CD4-positive, alpha-beta T cell treated with Interleukin-15 for 1 hour (primary cell): ENCODE results near the gene FGF23.
"Not testable (repeated sequence)": the region's sequence is repeated elsewhere in the genome, so short reads cannot be mapped to it uniquely, and the experiment has no call there.

Source experiments
- DNase-seq: peaks from one replicate; pipeline ENCODE4 v3.0.0-alpha.2; 2020

The FGF23 gene

DNA sequence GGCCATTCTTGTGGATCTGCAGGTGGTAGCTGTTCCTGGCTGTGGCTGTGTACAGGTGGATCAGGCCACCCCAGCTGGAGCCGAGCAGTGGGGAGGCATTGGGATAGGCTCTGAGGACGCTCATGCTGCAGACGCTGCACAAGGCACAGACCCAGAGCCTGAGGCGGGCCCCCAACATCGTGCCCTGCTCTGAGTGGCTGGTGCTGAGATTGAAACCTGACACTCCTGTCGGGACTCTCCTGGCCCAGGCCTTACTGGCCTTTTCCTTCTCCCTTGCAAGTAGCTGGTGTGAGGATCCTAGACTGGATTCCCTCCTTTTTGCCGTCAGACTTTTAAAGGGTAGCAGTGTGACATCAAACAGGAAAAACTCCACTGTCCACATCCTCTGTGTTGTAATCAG is at the start of gene FGF23:
FGF23 (minus strand) TSS at position 308 of the 400 bp plus-strand sequence; CDS start at position 178, 130 bp downstream.
- no peak for DNase-seq

DNA sequence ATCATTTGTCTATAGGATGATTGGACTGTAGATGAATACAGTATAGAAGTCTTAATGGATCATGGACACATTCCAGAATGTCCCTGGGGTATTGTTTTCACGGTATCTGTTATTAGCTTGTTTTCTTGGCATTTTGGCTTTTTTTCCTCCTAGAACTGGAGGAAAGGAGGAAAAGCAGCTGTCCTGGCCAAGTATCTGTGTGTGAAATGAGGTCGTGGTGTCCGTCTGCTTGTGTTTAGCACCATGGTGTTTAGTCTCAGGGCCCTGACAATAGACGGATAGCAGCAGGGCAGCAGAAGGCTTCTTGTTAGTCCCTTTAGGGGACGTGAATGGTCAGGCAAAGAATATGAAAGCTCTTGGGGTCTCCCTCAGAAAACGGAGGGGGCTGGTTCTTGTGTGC is 44.9 kb upstream of the FGF23 start:
- no peak for DNase-seq

DNA sequence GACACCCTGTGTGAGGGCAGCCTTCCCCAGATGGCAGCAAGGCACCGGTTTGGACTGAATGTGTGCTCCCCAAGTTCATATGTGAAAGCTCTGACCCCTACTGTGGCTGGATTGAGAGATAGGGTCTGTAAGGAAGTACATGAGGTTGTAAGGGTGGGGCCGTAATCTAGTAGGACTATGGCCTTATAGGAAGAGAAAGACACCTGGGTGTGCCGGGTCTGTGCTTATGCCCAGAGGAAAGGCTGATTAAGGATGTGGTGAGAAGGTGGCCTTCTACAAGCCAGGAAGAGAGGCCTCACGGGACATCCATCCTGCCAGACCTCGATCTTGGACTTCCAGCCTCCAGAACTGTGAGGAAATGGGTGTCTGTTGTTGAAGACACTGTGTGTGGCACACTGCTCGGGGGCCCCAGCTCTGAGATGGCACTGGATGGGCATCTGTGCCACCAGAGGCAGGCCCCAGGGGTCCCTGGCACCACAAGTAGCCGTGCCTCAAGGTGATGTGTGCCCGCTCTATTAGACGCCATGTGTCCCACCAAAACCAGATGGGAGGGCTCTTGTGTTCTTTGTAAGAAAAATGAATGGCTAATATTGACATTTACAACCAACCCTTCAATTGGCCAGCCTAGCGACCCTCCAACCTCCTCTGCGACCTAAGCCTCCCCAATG is 44.1 kb upstream of the FGF23 start:
- no peak for DNase-seq

DNA sequence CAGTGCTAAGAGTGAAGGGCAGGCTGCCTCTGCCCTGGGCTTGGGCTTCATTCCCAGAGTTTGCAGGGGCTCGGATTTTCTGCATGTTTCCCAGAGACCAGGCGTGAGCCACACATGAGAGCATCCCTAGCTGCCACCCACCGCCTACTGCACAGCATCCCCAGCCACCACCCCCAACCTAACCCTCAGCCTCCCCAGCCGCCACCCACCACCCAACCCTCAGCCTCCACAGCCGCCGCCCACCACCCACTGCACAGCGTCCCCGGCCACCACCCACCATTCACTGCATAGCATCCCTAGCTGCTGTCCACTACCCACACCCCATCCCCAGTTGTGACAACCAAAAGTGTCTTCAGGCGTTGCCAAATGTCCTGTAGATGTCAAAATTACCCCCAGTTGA is 43.5 kb upstream of the FGF23 start:
- no peak for DNase-seq

DNA sequence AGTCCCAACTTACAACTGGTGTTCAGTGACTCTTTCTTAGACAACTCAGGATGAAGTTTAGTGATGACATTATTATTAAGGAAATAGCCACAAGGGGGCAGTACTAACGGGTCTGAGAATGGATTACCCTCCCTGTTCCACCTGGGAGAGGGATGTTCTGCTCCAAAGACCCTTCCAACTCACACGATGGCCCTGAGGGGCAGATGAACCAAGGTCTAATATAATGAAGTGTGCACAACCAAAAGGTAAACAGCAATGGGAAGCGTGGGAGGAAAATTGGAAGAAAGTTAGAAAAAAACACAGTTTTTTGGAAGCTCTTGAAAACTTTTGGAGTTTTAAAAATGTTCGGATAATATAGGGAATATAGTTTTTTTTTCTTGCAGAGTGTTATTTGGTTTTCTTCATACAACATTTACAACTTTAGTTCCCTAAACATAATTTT is 42.1 kb upstream of the FGF23 start:
- DNase-seq, result no peak

DNA sequence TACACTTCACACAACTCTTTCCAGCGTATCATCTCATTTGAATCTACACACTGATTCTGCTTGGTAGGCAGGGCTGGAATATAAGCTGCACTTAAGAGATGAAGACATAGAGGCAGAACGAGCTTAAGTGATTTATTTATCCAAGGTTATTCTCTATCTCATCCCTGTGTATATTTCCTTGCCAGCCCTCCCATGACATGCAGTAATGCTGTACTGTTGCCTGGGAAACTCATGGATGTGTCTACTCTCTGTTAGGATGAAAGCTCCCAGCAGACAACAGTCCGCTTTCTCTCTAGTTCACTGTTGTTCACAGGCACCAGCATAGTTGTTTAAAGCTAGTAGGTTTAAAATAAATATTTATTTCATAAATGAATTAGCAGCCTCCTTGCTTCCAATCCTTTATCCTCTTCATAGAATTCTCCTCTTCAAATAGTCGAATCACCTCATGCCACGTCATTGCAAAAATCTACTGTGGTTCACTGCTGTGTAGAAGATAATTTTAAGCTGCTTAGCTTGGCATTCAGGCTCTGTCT is 40.7 kb upstream of the FGF23 start:
- DNase-seq, result no peak

DNA sequence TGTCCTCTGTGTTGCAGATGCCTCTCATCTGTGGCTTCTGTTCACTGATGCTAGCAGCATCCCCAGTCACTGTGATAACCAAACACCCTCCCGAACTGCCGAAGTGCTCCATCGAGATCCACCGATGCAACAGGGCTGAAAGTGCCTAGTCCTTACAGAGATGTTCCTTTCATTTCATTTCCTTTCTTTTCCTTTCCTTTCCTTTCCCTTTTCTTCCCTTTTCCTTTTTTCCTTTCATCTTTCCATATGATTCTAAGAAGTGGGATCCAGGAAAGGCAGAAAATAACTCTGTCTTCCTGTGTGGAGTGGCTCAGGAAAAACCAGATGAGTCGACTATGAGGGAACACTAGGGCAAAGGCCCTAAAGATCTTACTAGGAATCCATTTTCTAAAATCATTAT is 39.4 kb upstream of the FGF23 start:
- no peak for DNase-seq

DNA sequence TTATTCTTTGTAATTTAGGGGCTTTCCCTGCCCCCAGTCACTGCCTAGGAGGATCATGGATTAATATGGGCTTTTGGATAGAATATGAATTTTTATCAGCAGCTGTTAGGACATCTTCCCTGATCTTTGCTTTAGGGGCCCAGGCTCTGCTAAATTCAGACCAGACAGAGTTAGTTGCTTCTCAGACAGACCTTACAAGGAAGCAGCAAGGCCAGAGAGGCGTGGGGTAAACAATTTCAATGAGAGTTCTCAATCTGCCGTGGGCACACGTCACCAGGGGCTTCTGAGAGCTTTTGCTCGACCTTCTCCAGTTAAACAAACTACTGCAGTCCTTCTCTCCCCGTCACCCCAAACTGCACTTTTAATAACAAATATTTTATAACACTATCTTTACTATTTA is 38.4 kb upstream of the FGF23 start:
- no peak for DNase-seq

DNA sequence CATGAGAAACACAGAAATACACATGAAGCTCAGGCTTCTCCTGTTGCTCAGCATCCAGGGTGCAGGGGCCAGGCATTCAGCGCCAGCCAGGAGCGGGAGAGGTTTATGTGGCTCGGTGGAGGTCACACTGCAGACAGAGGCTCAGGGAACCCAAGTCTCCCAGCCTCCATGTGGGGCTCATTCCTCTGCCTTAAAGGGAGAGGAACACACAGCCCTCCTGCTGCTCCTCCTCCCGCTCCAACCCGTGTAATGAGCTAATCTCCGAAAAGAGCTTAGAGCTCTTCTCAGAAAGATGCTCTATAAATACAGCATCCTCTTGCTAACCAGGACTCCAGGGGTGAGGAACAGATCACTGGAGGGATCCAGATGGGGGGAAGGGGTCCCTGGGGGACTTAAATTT is 37.9 kb upstream of the FGF23 start:
- no peak for DNase-seq

DNA sequence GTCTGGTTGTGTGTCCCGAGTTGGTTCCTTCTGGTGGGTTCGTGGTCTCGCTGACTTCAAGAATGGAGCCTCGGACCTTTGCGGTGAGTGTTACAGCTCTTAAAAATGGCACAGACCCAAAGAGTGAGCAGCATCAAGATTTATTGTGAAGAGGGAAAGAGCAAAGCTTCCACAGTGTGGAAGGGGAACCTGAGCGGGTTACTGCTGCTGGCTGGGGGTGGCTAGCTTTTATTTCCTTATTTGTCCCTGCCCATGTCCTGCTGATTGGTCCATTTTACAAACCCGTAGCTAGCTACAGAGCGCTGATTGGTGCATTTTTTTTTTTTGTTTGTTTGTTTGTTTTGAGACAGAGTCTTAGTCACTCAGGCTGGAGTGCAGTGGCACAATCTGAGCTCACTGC is 36.8 kb upstream of the FGF23 start:
- DNase-seq, result no peak

DNA sequence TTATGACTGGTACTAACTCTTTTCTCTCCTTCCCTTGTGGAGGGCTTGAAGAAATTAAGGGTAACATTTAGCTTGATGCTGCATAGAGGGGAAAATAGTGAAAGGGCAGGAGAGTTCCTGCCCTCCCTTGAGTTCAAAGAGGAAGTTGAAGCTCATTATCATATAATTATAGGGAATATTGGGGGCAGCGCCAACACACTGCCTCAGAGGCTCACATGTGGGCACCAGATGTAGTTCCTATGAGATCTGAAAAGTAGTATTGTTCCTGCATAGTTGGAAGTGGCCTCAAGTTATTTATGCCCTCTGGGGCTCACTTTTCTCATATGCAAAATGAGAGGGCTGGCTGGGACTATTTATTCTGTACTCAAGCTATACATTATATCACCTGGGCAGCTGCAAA is 33.0 kb upstream of the FGF23 start:
- DNase-seq, result no peak

DNA sequence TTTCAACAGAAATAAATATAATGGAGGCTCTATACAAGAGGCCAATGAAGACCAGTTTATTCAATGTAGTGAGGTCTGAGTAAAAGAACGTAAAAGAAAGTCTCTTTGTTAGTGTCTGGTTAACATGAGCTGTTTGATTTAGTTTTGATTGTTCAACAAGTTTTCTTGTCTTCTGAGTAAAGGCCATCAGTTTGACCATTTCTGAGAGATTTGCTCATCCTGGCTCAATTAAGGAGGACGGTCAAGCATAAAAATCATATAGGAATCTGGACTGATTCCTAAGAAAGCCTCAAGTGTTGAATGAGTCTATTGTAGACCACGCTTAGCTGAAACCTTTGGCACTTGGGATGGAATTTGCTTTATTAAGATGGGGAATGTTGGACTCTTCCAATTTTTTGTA is 32.5 kb upstream of the FGF23 start:
- no peak for DNase-seq

DNA sequence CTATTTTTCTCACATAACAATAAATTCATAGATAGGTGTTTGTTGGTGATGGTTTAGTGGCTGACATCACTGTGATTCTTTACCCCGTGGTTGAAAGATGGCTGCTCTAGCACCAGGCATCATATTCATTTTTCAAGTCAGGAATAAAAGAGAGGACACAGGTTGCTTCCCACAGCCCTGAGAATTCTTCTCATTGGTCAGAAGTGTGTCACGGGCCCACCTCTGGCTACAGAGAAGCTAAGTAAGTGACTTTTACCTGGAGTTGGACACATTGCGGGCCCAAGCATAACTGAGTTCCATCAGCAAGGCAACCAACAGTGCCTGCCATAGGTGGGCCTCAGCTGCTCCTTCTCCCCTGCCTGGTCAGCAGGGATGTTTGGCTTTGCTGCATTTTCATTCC is 27.6 kb upstream of the FGF23 start:
- DNase-seq, result no peak

DNA sequence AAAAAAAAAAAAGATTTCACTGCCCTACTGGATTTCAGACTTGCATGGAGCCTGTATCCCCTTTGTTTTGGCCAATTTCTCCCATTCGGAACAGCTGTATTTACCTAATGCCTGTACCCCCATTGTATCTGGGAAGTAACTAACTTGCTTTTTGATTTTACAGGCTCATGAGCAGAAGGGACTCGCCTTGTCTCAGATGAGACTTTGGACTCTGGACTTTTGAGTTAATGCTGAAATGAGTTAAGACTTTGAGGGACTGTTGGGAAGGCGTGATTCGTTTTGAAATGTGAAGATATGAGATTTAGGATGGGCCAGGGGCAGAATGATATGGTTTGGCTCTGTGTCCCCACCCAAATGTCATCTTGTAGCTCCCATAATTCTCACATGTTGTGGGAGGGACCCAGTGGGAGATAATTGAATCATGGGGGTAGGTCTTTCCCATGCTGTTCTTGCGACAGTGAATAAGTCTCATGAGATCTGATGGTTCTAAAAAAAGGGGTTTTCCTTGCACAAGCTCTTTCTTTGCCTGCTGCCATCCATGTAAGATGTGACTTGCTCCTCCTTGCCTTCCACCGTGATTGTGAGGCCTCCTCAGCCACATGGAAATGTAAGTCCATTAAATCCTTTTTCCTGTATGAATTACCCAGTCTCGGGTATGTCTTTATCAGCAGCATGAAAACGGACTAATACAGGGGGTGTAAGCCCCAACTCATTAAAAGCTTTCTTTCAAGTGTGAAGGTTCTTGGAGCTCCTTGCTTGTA is 25.5 kb upstream of the FGF23 start:
- DNase-seq, result not testable (repeated sequence)

DNA sequence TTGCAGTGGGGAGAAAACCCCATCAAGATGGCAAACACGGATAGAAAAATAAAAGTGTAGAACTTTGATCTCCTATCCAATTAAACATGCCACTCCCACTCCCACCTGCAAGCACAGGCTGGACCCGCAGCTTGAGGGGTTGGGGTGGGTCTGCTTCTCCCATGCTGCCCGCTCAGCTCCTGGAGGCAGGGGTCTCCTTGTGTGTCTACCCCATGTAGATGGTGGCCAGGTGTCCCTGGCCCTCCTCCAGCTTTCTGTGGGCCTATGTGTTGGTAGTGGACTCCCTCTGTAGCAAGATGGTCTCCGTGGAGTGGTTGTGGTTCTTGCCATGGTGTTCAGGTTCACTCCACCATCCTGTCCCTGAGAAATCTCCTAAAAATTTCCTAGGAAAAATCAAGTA is 23.5 kb upstream of the FGF23 start:
- DNase-seq, result no peak

DNA sequence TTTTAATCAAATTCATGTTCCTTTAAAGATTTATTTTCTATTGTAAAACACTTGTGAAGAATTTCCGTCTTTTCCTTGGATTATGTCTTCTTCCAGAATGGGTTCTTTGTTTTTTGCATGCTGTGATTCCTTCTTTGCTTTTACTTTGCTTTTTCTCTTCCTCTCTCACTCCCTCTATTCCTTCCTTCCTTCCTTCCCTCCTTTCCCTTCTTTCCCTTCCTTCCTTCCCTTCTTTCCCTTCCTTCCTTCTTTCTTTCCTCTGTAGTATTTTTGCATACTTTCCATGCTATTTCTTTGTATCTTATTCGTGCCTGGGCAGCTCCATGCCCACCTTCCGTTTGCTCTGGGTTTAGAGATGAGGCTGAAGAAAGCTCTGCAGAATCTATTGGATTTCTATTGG is 21.6 kb upstream of the FGF23 start:
- DNase-seq, result no peak

DNA sequence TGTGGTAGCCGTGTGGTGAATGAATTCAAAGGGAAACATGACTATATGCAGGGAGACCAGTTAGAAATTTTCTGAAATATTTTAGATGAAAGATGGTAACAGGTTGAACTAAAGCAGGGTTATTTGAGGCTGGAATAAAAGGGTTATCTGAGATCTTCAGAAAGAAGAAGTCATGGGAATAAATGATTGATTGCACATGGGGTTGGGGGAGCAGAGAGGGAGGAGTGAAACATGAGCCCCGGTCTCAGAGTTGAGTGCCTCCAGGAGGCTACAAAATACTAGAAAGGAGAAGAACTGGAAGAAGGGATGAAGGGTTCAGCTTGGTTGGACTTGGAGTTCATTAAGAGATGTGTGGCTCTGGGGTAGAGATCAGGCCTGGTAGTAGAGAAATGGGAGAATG is 16.3 kb upstream of the FGF23 start:
- no peak for DNase-seq

DNA sequence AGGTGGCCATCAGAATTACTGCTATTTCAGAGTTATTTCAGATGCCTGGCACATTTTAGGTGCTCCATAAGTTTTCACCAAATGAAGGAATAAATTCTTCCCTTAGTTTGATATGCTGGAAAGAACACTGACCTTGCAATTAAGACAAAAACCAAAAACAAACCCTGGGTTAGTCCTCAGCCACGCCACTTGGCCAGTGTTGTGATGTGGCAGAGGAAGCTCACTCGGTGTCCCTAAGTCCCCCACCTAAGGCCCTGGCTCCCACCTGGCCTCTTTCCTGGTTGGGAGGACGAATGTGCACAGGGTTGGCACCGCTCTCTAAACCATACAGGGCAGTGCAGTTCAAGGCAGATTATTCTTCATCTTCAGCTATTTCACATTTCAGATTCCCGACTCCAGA is 13.7 kb upstream of the FGF23 start:
- no peak for DNase-seq

DNA sequence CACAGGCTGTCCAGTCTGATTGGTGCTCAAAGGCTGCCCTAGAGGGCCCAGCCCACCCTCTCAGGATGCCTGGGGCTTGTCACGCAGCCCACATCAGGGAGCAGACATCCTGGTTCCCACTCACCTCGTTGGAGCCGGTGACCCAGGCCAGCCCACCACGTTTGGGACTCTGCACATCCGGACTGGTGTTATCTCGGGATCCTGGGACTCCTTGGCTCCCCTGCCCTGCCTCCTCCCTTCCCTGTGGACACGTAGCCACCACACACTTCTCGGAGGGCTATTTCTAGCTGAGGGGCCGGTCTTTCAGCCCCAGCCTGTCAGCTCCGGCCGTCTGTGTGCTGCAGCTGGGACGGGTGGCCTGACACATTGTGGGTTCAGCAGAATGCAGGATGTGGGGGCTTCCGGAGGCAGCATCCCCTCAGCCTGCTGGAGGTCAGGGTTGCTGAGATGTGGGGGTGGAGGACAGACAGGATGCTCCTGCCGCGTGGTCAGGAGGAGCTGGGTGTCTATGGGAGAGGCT is 12.8 kb upstream of the FGF23 start:
- no peak for DNase-seq

DNA sequence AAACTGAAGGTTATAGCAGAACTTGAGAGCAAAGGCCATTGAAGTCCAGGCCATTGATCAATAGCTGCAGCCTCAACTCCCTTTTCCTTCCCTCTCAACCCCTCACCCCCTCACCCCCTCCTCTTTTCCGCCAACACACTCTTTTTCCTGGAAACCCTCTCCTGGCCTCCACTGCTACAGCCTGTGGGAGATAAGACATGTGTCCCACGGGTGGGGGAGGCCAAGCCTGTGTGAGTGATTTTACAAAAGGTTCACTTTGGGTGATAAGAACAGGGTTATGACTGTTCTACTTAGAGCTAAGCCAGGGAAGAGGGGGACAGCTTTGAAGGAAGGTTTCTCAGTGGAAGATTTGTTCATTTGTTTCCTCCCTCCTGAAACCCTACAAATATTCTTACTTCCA is 9.2 kb upstream of the FGF23 start:
- no peak for DNase-seq

DNA sequence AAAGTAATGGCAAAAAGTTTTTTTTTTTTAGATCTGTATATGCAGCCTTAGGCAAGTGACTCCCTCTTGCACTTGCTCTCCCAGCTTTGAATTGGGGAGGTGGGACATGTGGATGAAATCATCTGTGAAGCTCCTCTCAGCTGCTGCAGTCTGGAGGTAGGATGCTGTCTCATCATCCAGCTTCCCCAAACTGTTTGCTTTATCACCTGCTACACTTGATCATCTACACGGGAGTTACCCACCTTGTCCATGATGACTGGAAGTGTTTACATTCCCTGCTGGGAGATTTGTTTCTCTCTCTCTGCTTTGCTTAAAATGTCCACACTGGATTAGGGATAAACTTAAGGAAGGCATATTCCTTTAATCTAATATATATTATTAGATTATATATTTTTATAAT is 8.5 kb upstream of the FGF23 start:
- no peak for DNase-seq

DNA sequence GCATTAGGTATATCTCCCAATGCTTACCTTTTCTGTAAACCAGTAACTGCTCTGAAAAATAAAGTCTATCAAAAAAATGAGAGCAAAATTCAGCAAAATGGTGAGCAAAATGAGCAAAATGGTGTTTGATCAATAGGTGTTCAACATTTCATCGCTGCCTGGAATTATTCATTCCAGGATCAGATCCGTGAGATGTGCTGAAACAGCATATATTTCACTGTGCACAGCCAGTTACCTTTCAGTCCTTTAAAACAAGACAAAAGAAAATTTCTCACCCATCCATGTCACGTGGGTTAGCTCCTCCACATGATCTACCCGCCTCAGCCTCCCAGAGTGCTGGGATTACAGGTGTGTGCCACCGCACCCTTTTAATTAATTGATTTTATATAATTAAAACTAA is 8.1 kb upstream of the FGF23 start:
- DNase-seq, result no peak

DNA sequence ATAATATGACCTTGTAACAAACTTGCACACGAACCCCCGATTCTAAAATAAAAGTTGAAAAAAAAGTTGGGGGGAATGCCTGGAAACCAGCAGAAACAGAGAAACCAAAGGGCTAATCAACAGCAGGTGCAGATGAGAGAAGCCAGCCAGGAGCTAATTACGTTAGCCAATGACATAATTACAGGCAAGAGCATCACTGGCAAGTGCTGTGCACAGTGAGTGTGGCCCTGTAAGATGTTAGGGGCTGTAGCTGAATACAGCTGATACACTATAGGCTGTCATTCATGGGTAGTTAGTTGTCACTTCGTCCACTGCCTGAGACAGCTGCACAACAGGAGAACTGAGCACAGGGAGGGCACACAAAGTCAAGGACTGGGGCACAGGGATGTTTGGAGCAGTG is 7.3 kb upstream of the FGF23 start:
- no peak for DNase-seq

DNA sequence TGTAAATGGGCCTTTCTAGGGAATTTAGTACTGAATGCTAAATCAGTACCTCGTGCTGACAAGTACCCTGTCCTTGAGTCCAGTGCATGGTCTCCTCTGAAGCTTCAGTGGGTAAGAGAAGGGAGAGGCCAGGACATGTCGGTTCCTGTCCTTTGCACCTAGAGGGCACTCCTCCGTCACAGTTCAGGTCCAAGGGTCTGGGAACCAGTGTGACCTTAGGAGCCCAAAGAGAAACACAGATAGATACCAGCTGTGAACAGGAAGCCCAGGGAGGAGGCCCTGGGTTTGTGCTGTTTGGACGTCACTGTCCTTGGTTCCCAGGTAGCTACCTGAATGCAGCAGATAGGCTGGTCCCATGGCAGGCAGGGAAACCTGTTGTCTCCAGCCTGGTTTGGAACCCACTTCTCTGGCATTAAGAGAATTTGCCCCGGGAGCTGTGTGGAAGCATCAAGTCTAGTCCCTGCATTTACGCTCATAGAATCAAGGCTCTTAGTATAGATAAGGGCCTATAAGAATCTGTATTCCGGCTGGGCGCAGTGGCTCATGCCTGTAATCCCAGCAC is 3.9 kb upstream of the FGF23 start:
- DNase-seq, result no peak
